ENCODE data around the gene HSP90AB1.

Gene HSP90AB1

DNA sequence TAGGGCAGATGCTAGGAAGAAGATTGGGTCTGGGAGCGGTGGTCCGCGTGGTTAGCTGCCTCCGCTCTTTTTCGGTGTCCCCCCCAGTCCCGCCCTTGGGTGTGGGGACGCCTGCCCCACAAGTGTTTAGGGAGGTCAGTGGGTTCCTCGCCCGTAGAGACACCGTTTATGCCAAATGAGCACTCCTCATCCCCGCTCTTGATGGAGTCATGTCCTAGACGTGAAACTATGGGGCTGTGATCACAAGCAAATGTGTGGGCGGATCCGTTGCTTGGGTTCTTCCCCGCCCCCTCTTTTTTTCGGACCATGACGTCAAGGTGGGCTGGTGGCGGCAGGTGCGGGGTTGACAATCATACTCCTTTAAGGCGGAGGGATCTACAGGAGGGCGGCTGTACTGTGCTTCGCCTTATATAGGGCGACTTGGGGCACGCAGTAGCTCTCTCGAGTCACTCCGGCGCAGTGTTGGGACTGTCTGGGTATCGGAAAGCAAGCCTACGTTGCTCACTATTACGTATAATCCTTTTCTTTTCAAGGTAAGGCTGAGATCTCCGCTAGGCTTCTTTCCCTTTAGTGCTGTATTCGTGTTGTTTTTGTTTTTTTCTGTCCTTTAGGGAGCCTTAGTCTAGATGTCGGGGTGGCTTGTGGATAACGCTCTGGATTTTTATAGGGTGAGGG is at the start of gene HSP90AB1:
HSP90AB1 (plus strand) TSS at position 439 of the 675 bp plus-strand sequence. CDS start 1,529 bp downstream, outside the sequence.
- DNase-seq: peak; percentile 72 to 97 (median 89)

DNA sequence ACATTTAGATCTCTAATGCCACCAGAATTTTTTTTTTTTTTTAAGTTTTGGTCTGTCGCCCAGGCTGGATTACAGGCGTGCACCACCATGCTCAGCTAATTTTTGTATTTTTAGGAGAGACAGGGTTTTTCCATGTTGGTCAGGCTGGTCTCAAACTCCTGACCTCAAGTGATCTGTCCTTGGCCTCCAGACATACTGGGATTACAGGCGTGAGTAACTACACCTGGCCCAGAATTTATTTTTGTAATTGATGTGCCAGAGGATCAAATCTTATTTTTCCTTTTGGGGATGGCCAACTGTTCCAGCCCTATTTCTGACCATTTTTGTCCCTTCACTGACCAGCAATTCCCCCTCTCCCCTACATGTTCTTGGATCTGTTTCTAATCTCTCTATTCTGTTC is 48.2 kb upstream of the HSP90AB1 start:
- DNase-seq: no peak

DNA sequence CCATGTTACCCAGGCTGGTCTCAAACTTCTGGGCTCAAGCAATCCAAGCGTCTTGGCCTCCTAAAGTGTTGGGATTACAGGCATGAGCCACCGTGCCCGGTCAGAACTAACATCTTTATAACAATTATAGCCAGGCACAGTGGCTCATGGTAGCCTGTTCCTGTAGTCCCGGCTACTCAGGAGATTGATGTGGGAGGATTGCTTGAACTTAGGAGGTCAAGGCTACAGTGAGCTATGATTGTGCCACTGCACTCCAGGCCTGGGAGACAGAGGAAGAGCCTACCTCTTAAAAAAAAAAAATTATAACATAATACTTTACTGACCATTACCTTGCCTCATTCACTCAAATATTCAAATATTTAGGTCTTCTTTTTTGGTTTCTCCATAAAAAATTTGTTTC is 47.0 kb upstream of the HSP90AB1 start:
- DNase-seq: no peak

DNA sequence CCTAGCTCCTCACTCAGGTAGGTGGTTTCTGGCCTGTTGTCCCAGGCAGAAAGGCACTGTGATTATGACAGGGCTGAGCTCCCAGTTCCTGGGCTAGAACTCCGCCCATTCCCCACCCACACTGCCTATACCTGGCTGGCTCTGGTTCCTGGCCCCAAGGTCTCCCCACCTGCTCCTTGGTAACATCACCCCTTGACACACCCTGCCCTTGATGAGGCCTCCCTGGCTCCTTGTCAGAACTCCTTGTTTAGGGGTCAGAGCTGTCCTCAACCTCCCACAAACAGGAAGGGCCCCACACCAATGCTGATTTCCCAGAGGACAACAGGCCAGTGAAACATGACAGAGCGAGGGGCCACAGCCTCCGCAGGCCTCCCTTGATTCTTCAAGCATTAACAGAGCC is 45.7 kb upstream of the HSP90AB1 start:
- no peak for DNase-seq

DNA sequence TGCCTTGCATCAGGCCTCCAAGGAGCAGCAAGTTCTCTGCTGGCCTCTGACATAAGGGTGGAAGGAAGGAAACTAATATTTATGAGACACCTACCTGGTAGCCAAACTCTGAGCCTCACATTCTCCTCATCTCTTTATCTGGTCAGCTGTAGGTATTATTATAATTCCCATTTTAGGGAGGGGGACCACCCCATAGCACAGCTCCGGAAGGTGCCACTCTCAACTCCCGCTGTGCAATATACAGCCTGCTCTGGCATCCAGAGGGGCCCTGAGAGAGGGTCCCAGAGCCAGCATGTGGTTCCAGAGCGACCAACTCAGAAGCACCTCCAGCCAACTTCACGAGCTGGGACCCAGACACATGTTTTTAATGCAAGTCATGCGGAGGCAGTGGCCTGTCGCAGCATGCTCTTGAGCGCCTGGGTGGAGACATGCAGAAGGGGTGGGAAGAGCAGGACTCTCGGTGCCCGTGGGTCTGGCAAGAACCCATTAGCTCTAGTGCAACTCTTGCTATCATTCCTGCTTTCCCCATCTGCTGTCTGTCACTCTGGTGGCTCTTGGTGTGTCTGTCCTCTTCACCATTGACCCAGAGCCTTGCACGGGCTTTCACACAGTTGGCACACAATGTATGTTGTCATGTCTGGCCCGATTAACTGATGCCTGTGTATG is 45.1 kb upstream of the HSP90AB1 start:
- no peak for DNase-seq

DNA sequence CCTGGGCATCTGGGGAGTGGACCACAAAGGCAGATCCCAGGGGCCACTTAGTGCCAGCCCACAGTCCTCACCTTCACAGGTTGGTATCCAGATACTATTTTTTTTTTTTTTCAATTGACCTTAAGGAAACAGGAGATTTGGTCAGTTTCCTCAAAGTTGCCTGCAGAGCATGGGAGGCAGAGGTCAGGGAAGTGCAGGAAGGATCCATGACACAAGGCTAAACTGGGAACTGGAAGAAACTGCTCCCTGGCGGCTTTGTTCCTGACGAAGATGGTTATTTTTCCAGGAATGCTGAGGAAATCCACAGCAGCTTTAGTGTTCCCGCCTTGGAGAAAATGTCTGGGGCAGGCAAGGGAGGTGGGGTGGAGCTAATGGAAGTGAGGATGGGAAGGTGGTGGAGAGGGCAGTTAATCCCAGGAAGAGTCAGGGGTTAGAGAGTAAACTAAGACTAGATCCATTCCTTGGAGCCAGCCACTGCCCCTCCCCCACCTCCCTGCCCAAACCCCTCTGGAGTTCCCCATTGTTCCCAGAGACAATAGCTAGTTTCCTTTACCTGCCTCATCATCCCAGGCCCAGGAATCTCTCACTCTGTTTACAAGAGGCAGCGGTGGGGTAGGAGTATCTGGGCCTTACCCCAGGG is 44.4 kb upstream of the HSP90AB1 start:
- no peak for DNase-seq

DNA sequence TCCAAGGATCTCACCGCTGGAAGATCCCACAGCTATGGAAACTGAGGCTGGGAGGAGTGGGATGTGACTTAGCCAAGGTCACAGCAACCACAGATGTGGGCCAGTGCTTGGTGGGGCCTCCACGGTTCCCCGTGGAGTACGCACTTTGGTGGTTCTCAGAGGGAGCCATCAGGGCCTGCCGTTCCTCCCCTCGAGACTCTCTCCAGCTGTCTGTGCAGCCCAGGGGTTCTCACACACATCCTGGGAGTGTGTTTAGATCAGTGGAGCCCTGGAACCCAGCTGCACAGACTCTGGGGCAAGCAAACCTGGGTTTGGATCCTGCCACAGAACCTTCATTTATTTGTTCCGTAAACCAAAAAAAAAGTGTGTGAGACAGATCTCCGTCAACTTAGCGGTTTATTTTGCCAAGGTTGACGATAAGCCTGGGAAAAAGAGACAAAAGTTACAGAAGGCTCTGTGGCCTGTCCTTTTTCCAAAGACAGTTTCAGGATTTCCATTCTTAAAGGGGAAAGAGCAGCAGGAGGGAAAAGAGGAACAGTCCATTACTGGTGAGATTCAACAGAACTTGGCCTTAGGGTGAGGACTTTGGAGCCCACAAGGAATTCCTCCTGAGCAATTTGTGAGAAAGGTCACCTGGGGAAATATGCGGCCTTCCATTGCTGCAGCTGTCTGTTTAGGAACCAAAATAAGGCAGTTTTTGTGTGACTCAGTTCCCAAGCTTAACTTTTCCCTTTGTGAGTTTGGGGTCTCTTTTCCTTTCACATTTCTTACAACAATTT is 43.7 kb upstream of the HSP90AB1 start:
- DNase-seq: no peak

DNA sequence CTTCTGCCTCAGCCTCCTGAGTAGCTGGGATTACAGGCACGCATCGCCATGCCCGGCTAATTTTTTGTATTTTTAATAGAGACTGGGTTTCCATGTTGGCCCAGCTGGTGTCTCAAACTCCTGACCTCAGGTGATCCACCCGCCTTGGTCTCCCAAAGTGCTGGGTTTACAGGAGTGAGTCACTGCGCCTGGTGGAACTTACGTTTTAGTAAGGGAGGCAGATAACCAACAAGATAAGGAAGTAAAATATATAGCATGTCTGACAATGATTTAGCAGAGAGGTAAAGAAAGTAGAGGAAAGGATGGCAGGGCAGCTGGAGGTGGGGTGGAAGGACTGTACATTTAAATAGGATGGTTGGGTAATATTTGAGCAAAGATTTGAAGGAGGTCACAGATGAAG is 42.9 kb upstream of the HSP90AB1 start:
- no peak for DNase-seq

DNA sequence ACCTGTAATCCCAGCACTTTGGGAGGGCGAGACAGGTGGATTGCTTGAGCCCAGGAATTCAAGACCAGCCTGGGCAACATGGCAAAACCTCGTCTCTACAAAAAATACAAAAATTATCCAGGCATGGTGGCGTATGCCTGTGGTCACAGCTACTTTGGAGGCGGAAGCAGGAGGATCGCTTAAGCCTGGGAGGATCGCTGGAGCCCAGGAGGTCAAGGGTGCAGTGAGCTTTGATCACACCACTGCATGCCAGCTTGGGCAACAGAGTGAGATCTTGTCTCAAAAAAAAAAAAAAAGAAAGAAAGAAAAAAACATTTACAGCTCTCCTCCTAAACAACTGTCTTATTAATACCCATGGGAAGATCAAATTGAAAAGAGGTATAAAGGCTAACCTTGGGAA is 38.9 kb upstream of the HSP90AB1 start:
- DNase-seq: no peak

DNA sequence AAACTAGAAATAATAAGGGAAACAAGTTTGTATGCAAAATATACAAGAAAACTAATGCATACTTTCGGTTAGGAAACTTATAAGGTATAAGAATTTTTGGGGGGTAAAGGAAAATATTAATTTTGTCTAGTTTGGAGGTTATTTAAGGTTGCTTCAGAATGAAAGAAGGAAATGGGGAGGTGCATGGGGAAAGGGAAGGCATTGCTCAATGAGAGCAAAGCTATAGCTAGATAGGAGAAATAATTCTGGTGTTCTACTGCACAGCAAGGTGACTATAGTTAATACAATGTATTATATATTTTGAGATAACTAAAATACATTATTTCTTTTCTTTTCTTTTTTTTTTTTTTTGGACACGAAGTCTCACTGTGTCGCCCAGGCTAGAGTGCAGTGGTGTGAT is 35.6 kb upstream of the HSP90AB1 start:
- DNase-seq: no peak

DNA sequence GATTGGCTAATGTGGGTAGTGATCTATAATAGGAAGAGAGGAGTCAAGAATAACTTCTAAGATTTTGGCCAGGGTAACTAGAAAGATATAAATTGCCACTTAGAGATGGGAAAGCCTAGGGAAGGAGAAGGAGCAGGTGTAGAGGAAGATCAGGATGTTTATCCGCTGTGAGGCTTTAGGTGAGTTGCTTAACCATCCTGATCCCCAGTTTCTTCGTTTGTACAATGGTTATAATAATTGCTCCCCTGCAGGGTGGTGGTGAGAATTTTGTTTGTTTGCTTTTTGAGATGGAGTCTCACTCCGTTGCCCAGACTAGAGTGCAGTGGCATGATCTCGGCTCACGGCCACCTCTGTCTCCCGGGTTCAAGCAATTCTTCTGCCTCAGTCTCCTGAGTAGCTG is 32.6 kb upstream of the HSP90AB1 start:
- DNase-seq: no peak

DNA sequence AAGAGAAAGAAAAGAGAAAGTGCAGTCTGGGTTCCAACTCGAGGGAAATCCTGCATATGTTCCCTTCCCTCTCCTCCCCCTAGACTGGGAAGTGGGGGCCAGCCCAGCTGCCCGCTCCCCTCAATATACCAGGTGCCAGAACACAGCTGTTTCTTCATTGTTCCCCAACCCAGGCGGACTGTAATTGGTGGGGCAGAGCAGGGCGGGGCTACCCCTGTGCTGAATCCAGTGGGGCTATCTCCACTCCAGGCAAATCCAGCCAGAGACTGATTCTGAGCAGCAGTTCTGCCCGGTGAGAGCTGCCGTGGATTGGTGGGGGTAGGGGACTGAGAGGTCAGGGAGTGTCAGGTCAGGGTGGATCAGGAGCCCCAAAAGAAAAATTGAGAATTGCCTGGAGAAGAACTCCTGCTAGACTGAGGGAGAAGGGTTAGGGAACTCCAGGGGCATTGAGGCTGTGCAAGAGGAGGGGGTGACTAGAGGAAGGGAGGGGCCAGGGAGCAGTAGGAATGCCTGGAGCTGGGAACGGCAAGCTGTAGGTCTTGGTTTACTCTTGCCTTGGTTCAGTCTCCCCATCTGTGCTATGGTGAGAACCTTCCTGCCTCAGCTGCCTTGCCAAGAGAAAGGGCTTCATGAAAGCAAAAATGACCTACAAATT is 30.1 kb upstream of the HSP90AB1 start, which contains the start of gene MYMX:
MYMX (plus strand) TSS at position 250 of the 655 bp plus-strand sequence. CDS start 546 bp downstream, outside the sequence.
- no peak for DNase-seq

DNA sequence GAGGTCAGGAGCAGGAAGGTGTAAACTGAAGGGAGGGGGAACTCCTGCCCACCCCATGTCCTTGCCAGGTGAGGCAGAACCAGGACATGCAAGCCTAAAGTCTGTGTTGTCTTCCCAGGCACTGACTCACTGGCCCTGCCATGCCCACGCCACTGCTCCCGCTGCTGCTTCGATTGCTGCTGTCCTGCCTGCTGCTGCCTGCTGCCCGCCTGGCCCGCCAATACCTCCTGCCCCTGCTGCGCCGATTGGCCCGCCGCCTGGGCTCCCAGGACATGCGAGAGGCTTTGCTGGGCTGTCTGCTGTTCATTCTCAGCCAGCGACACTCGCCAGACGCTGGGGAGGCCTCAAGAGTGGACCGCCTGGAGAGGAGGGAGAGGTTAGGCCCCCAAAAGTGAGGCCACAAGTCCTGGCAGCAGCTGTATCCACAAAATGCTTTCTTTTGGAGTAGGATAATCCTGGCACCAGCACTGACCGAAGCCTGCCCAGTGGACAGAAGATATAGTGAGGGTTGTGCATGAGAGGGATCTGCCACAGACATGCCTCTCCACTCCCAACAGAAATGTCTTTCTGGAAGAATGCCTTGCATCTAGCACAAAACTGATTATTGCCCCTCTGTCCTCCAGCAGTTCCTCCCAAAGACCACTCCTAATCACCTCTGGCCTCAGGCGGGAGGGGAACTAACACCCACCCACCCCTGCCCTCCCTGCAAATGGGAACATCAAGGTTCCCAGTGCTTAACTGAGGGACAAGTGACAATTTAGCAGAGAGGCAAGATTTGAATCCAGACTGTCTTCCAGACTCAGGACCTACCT is 29.4 kb upstream of the HSP90AB1 start:
- peak in 35 of 51 donors; percentile 14 to 78 (median 52) for DNase-seq

DNA sequence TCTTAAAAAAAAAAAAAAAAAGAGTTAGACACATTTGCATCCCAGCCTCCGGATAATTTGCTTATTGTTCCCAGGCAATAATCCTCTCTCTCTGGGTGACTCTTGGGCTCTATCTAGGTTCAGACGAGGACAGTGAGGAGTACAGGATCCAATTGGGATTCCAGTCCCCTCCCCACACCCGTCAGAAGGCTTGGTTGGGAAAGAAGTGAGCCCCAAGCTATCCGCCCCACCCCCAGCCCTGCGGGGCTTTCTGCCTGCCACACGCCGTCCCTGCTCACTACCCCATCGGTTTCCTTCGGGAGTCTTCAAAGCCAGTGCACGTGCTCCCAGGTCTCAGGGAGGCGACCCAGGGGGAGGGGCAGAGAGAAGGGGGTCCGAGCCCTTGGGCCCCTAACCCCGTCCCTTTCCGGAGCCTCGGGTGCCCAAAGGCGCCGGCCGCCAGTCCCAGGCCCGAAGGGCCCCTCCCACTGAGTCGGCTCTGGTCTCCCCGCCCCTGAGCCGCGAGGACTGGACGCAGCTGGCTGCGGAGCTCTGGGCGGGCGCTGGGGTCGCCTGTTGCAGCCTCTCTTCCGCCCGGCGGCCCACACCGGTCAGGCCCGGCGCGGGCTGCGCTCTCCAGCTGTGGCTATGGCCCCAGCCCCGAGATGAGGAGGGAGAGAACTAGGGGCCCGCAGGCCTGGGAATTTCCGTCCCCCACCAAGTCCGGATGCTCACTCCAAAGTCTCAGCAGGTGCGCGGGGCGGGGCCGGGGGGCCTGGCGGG is 27.7 kb upstream of the HSP90AB1 start:
- DNase-seq: peak in 37 of 51 donors; percentile 9 to 77 (median 44)

DNA sequence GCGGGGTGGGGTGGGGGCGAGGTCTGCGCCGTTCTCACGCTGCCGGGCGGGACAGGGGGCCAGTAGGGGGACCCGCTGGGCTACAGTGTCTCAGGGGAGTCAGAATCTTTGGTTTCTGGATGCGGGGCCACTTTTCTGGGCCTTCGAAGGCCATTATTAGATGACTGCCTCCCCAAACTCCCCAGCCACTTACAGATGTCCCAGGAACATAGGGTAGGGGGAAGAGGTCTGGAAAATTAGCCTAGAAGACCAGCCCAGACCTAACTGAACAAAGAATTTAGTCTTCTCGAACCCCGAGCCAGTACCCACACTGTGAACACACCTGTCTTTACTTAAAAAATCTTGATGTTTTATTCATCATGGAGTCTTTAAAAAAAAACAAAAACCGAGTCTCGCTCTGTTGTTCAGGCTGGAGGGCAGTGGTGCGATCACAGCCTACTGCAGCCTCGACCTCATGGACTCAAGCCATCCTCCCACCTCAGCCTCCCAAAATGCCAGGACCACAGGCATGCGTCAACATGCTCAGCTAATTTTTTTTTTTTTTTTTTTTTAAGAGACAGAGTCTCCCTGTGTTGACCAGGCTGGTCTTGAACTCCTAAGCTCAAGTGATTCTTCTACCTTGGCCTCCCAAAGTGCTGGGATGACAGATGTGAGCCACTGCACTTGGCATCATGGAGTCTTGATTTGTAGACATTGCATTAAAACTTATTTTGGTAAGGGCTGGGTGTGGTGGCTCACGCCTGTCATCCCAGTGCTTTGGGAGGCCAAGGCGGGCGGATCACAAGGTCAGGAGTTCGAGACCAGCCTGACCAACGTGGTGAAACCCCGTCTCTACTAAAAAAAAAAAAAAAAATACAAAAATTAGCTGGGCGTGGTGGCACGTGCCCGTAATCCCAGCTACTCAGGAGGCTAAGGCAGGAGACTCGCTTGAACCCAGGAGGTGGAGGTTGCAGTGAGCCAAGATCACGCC is 26.8 kb upstream of the HSP90AB1 start:
- no peak for DNase-seq

DNA sequence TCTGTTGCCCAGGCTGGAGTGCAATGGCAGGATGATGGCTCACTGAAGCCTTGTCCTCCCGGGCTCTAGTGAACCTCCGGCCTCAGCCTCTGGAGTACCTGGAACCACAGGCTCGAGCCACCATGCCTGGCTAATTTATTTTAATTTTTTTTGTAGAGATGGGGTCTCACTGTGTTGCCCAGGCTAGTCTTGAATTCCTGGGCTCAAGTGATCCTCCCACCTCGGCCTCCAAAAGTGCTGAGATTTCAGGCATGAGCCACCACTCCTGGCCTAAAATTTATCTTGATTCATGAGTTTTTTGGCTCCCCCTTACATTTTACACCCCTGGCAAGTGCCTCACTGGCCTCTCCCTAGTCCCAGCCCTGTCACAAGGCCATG is 26.0 kb upstream of the HSP90AB1 start:
- no peak for DNase-seq

DNA sequence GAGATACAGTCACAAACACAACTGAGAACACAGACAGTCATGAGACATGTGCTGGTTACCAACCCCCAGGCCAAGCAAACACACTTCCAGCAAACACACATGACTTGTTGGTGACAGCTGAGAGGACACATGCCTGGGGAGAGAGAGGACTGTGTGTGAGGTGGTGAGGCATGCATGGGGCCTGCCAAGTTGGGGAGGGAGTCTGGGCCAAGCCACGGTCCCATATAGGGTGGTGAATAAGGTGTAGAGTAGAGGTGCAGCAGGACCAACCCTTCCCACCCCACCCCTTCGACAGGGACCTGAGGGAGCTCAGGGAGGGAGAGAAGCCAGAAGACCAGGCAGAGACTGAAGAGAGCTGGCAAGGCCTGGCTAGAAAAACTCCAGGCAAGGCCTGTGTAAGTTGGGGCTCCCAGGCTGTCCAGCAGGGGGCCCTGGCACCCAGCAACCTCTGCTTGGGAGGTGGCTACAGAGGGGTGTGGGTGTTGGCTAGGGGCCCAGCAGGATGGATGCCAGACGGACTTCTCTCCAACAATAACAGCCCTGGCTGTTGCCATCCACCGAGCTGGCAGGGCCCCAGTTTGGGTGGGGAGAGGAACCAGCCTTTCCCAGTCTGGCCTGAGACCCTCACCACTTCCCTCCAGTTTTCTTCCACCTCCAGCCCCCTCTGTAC is 25.5 kb upstream of the HSP90AB1 start:
- DNase-seq: peak in 48 of 51 donors; percentile 5 to 85 (median 64)

DNA sequence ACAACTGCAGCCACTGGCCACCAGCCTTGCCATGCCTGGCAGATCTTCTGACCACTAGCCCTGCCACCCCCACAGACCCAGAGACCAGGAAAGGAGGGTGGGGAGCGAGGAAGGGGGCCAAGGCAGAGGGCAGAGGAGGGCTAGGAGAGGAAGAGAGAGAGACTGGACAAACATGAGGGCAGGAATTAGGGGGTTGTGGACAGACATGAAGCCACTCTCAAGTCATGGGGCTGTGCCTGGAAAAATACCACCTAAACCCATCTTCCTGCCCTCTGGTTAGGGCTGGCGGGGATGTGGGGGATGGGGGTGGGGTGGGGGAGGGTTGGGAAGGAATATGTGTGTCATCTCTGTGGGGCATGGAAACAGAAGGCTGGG is 25.0 kb upstream of the HSP90AB1 start:
- no peak for DNase-seq

All from hypothalamus (tissue), 51 donors.